ENCODE measurements around the gene GSDME. TPM values are rescaled to one million over a fixed set of nuclear protein-coding genes. Genes with fewer than 3 reads are reported as not detected.

The GSDME gene
- total RNA-seq, 5 donors from 2014 or later (not counting 1 experiment from before 2014, with no cell fraction given) = 0.38 to 1.1 (median 0.46) TPM; not detected in 1

DNA sequence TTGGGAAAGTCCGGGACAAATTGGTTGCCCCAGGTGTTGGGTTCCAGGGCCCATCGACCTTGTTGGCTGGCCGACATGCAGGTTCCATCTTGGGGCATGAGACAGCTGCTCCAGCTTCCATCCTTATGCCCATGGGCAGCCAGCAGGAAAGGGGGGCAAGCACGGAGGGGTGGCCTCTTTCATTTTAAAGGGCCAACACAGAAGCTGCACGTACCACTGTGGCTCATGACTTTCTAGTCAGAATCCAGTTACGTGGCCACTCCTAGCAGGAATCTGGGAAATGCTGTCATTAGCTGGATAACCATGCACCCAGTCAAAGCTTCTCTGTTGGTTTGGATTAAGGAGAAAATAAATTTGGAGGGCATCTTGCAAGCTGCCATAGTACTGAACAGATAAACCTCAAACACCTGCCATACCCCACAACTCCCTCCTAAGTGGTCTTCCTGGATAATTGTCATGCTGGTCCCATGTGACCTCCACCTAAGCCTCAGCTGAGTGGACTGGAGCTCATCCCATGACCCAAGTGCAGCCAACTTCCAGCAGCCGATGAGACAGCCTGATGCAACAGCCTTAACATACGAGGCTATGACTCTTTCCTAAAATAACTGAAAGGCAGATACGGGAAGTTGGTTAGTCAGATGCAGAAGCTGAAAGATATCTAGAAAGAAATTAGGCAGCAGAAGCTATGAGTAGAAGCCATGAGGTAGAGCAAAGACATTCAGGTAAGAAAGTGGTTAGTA, 21.4 kb upstream of the GSDME start:
- Mint-ChIP-seq H3K27me3 (no peaks in the 10 kb centered on the region), H3K27ac (no peak overlapping the region), H3K9me3 (peaks cover 0 to 10% (median 4%) of the 10 kb centered on the region in 3 donors), H3K4me3 (no peak overlapping the region), H3K36me3 (peaks cover 8% of the 10 kb centered on the region), H3K4me1 (no peaks in the 10 kb centered on the region)
- ChIA-PET CTCF (no interaction called here), POLR2A (no interaction called here)
- ATAC-seq (replicated peaks in 1 of 4) = no peak
- Histone ChIP-seq H3K4me3 (ENCODE audit: control insufficient read depth in 1 of 2, extremely low read depth in 1 of 2, low read length in 1 of 2) (no peak overlapping the region), H3K9me3 (no peaks in the 10 kb centered on the region), H3K27me3 (replicated peaks in 1 of 2; ENCODE audit: control insufficient read depth in 2 of 2, extremely low read depth in 1 of 2, insufficient read depth in 2 of 2, low read length in 1 of 2) (peaks cover 0 to 2% of the 10 kb centered on the region in 2 experiments), H3K27ac (ENCODE audit: low read length) (no peak overlapping the region), H3K36me3 (ENCODE audit: control insufficient read depth in 2 of 2, extremely low read depth in 1 of 2, insufficient read depth in 1 of 2, low read length in 1 of 2) (no peaks in the 10 kb centered on the region), H3K4me1 (ENCODE audit: control insufficient read depth in 1 of 2, extremely low read depth in 1 of 2, insufficient read depth in 2 of 2, low read length in 2 of 2) (no peaks in the 10 kb centered on the region)
- 83% methylated on average over 7 of the region's 9 CpGs for WGBS (ENCODE audit: insufficient coverage)
- no peak for DNase-seq

DNA sequence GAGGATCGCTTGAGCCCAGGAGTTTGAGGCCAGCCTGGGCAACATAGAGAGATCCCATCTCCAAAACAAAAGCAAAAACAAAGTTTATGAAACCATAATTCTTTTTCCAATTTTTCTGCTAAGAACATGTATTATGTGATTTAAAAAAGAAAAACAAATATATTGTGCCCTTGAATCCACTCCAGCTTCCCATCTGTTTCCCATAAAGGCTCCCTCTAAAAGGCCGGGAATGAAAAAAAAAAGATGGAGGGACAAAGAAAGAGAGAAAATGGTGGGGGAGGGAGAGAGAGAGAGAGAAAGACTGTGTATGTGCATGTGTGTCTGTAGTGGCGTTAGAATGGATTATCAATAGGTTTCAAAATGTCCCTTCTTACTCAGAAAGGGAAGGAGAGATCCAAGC, 20.5 kb upstream of the GSDME start:
- CTCF ChIA-PET = interaction anchor here in 1 of 2 donors (1.0 kb wide), 1 partner anchor 320 kb away, joined by 3 read pairs; no protein-coding TSS in a partner anchor
- no peak overlapping the region for H3K27ac ChIP-seq (ENCODE audit: low read length)
- Mint-ChIP-seq H3K4me3 (no peak overlapping the region), H3K36me3 (peaks cover 2% of the 10 kb centered on the region), H3K9me3 (peaks cover 0 to 1% (median 0%) of the 10 kb centered on the region in 3 donors), H3K27ac (no peak overlapping the region), H3K27me3 (no peaks in the 10 kb centered on the region), H3K4me1 (no peaks in the 10 kb centered on the region)
- H3K36me3 ChIP-seq (ENCODE audit: control insufficient read depth in 2 of 2, extremely low read depth in 1 of 2, insufficient read depth in 1 of 2, low read length in 1 of 2) = no peaks in the 10 kb centered on the region
- POLR2A ChIA-PET = no interaction called here
- no peak for DNase-seq
- peaks cover 0 to 2% of the 10 kb centered on the region in 2 experiments for H3K27me3 ChIP-seq (replicated peaks in 1 of 2; ENCODE audit: control insufficient read depth in 2 of 2, extremely low read depth in 1 of 2, insufficient read depth in 2 of 2, low read length in 1 of 2)
- no peaks in the 10 kb centered on the region for H3K4me1 ChIP-seq (ENCODE audit: control insufficient read depth in 1 of 2, extremely low read depth in 1 of 2, insufficient read depth in 2 of 2, low read length in 2 of 2)
- H3K4me3 ChIP-seq (ENCODE audit: control insufficient read depth in 1 of 2, extremely low read depth in 1 of 2, low read length in 1 of 2) = no peak overlapping the region
- no peak for ATAC-seq (replicated peaks in 1 of 4)
- 100% methylated on average over 1 of the region's 3 CpGs for WGBS (ENCODE audit: insufficient coverage)
- H3K9me3 ChIP-seq = no peaks in the 10 kb centered on the region

- Histone ChIP-seq H3K4me1 (ENCODE audit: control insufficient read depth in 1 of 2, extremely low read depth in 1 of 2, insufficient read depth in 2 of 2, low read length in 2 of 2) (no peaks in the 10 kb centered on the region), H3K27me3 (replicated peaks in 1 of 2; ENCODE audit: control insufficient read depth in 2 of 2, extremely low read depth in 1 of 2, insufficient read depth in 2 of 2, low read length in 1 of 2) (peaks cover 0 to 8% of the 10 kb centered on the region in 2 experiments), H3K36me3 (ENCODE audit: control insufficient read depth in 2 of 2, extremely low read depth in 1 of 2, insufficient read depth in 1 of 2, low read length in 1 of 2) (no peaks in the 10 kb centered on the region), H3K27ac (ENCODE audit: low read length) (no peak overlapping the region), H3K4me3 (ENCODE audit: control insufficient read depth in 1 of 2, extremely low read depth in 1 of 2, low read length in 1 of 2) (no peak overlapping the region), H3K9me3 (no peaks in the 10 kb centered on the region)
- ChIA-PET CTCF (no interaction called here), POLR2A (interaction anchor here in 1 of 2 donors (0.7 kb wide), 1 partner anchor 10 kb away, joined by 6 read pairs; no protein-coding TSS in a partner anchor)
- Mint-ChIP-seq H3K27me3 (peaks cover 0 to 2% of the 10 kb centered on the region in 2 donors), H3K27ac (no peak overlapping the region), H3K4me1 (no peaks in the 10 kb centered on the region), H3K4me3 (no peak overlapping the region), H3K9me3 (peaks cover 0 to 18% (median 7%) of the 10 kb centered on the region in 3 donors), H3K36me3 (no peaks in the 10 kb centered on the region)
- ATAC-seq (replicated peaks in 1 of 4) = no peak
- DNase-seq = no peak
These were observed 16.4 kb upstream of the GSDME start for GRCh38 chr7:24773646-24774045.

DNA sequence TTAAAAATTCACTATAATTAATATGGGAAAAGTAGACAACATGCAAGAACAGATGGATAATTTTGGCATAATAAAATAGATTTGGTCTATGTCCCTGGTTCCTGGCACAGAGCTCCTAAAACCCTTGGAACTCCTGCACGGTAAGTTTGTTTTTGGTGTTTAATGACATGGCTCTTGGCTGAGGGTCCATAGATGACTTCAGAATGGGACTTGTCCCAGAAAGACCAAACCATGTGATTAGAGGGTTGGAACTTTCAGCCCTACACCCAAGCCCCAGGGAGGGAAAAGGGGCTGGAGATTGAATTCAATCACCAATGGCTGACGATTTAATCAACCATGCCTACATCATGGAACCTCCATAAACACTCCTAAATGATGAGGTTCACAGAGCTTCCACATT, 12.6 kb upstream of the GSDME start:
- CTCF ChIA-PET = interaction anchor here in 1 of 2 donors (0.6 kb wide), 1 partner anchor 1225 kb away, joined by 3 read pairs; no protein-coding TSS in a partner anchor
- Histone ChIP-seq H3K9me3 (no peaks in the 10 kb centered on the region), H3K4me1 (ENCODE audit: control insufficient read depth in 1 of 2, extremely low read depth in 1 of 2, insufficient read depth in 2 of 2, low read length in 2 of 2) (no peaks in the 10 kb centered on the region), H3K27me3 (replicated peaks in 1 of 2; ENCODE audit: control insufficient read depth in 2 of 2, extremely low read depth in 1 of 2, insufficient read depth in 2 of 2, low read length in 1 of 2) (peaks cover 0 to 8% of the 10 kb centered on the region in 2 experiments), H3K27ac (ENCODE audit: low read length) (no peak overlapping the region), H3K36me3 (ENCODE audit: control insufficient read depth in 2 of 2, extremely low read depth in 1 of 2, insufficient read depth in 1 of 2, low read length in 1 of 2) (no peaks in the 10 kb centered on the region), H3K4me3 (ENCODE audit: control insufficient read depth in 1 of 2, extremely low read depth in 1 of 2, low read length in 1 of 2) (no peak overlapping the region)
- no peak overlapping the region for H3K4me3 Mint-ChIP-seq
- no peaks in the 10 kb centered on the region for H3K36me3 Mint-ChIP-seq
- ATAC-seq (replicated peaks in 1 of 4) (no peak), DNase-seq (no peak)
- H3K27me3 Mint-ChIP-seq = peaks cover 17 to 20% of the 10 kb centered on the region in 2 donors
- POLR2A ChIA-PET = no interaction called here
- H3K4me1 Mint-ChIP-seq = no peaks in the 10 kb centered on the region
- no CpG with 5 or more reads among the region's 2 CpGs for WGBS (ENCODE audit: insufficient coverage)
- no peak overlapping the region for H3K27ac Mint-ChIP-seq
- H3K9me3 Mint-ChIP-seq = peaks cover 0 to 18% (median 7%) of the 10 kb centered on the region in 3 donors

- H3K27me3 ChIP-seq (replicated peaks in 1 of 2; ENCODE audit: control insufficient read depth in 2 of 2, extremely low read depth in 1 of 2, insufficient read depth in 2 of 2, low read length in 1 of 2) = peaks cover 0 to 8% of the 10 kb centered on the region in 2 experiments
- Mint-ChIP-seq H3K27ac (no peak overlapping the region), H3K36me3 (no peaks in the 10 kb centered on the region), H3K4me1 (no peaks in the 10 kb centered on the region), H3K4me3 (no peak overlapping the region), H3K9me3 (peaks cover 0 to 18% (median 7%) of the 10 kb centered on the region in 3 donors), H3K27me3 (peaks cover 22 to 24% of the 10 kb centered on the region in 2 donors)
- H3K36me3 ChIP-seq (ENCODE audit: control insufficient read depth in 2 of 2, extremely low read depth in 1 of 2, insufficient read depth in 1 of 2, low read length in 1 of 2) = no peaks in the 10 kb centered on the region
- H3K4me1 ChIP-seq (ENCODE audit: control insufficient read depth in 1 of 2, extremely low read depth in 1 of 2, insufficient read depth in 2 of 2, low read length in 2 of 2) = no peaks in the 10 kb centered on the region
- ATAC-seq (replicated peaks in 1 of 4) (no peak), DNase-seq (no peak)
- POLR2A ChIA-PET = no interaction called here
- CTCF ChIA-PET = interaction anchor here in 1 of 2 donors (0.6 kb wide), 1 partner anchor 1225 kb away, joined by 3 read pairs; no protein-coding TSS in a partner anchor
- no peak overlapping the region for H3K4me3 ChIP-seq (ENCODE audit: control insufficient read depth in 1 of 2, extremely low read depth in 1 of 2, low read length in 1 of 2)
- WGBS (ENCODE audit: insufficient coverage) = 100% methylated on average over 3 of the region's 9 CpGs
- H3K9me3 ChIP-seq = no peaks in the 10 kb centered on the region
- no peak overlapping the region for H3K27ac ChIP-seq (ENCODE audit: low read length)
These were observed 12.0 kb upstream of the GSDME start for GRCh38 chr7:24769014-24769830.

- H3K27ac Mint-ChIP-seq = no peak overlapping the region
- H3K27me3 Mint-ChIP-seq = peaks cover 28 to 30% of the 10 kb centered on the region in 2 donors
- DNase-seq (no peak), ATAC-seq (replicated peaks in 1 of 4) (no peak)
- H3K9me3 Mint-ChIP-seq = peaks cover 0 to 18% (median 7%) of the 10 kb centered on the region in 3 donors
- Histone ChIP-seq H3K4me3 (ENCODE audit: control insufficient read depth in 1 of 2, extremely low read depth in 1 of 2, low read length in 1 of 2) (no peak overlapping the region), H3K4me1 (ENCODE audit: control insufficient read depth in 1 of 2, extremely low read depth in 1 of 2, insufficient read depth in 2 of 2, low read length in 2 of 2) (no peaks in the 10 kb centered on the region), H3K27ac (ENCODE audit: low read length) (no peak overlapping the region), H3K36me3 (ENCODE audit: control insufficient read depth in 2 of 2, extremely low read depth in 1 of 2, insufficient read depth in 1 of 2, low read length in 1 of 2) (no peaks in the 10 kb centered on the region), H3K27me3 (replicated peaks in 1 of 2; ENCODE audit: control insufficient read depth in 2 of 2, extremely low read depth in 1 of 2, insufficient read depth in 2 of 2, low read length in 1 of 2) (peaks cover 0 to 8% of the 10 kb centered on the region in 2 experiments), H3K9me3 (no peaks in the 10 kb centered on the region)
- no peak overlapping the region for H3K4me3 Mint-ChIP-seq
- WGBS (ENCODE audit: insufficient coverage) = 82% methylated on average over 3 of the region's 9 CpGs
- CTCF ChIA-PET = no interaction called here
- POLR2A ChIA-PET = no interaction called here
- H3K4me1 Mint-ChIP-seq = no peaks in the 10 kb centered on the region
- H3K36me3 Mint-ChIP-seq = no peaks in the 10 kb centered on the region
These were observed 10.8 kb upstream of the GSDME start for GRCh38 chr7:24767878-24768569.
